ENCODE results near the gene MYO1D.
A peak's percentile ranks its signal among the peaks of the same experiment; 100 is the strongest.

DNA sequence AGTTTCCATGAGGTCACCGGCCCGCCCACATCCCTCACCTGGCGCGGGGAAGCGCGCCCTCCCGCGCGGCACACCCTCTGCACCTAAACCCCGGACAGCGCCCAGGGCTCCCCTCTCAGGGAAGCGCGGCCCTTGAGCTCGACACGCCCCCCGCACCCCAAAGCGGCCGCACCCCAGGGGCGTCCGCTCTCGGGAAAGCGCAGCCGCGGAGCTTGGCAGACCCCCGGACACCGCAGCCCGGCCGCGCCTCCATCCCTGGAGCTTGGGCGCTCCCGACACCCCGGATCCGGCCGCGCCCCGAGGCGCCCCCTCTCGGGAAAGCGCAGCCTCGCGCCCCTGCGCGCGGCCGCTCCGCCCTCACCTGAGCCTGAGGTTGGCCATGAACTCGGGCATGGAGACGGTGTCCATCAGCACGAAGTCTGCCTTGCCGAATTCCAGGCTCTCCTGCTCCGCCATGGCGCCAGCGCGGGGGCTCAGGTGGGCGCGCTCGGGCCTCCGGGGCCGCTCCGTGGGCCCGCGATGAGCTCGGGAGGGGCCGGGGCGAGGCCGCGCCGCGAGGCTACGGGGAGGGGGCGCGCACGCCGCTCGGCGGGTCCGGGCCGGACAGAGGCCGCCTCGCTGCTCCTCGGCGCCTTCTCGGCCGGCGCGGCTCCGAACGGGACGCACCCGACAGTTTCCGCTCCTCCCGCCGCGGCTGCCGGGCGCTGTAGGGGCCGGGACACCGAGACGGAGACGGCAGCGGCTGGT, at the start of gene MYO1D:
- TF ChIP-seq, protein P1, sequence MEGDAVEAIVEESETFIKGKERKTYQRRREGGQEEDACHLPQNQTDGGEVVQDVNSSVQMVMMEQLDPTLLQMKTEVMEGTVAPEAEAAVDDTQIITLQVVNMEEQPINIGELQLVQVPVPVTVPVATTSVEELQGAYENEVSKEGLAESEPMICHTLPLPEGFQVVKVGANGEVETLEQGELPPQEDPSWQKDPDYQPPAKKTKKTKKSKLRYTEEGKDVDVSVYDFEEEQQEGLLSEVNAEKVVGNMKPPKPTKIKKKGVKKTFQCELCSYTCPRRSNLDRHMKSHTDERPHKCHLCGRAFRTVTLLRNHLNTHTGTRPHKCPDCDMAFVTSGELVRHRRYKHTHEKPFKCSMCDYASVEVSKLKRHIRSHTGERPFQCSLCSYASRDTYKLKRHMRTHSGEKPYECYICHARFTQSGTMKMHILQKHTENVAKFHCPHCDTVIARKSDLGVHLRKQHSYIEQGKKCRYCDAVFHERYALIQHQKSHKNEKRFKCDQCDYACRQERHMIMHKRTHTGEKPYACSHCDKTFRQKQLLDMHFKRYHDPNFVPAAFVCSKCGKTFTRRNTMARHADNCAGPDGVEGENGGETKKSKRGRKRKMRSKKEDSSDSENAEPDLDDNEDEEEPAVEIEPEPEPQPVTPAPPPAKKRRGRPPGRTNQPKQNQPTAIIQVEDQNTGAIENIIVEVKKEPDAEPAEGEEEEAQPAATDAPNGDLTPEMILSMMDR (conservative IDR thresholded peaks at IDR 0.05; ENCODE audit: low read length): peak; percentile 60
- no peak for TF ChIP-seq EZH2phosphoT487 (IDR thresholded peaks at IDR 0.05; ENCODE audit: borderline replicate concordance, low read depth, low read length)
